RWPE2 (cell line): ENCODE data around the gene FAM53C.

Source experiments
- ATAC-seq: fragments of 200-7000 bp; cut with Tn5 transposase; 3 replicates; pipeline ENCODE4 v1.9.1; 2021; ENCODE audit warnings: low read depth
- DNase-seq: peaks from one replicate; pipeline ENCODE4 v3.0.0-alpha.2; 2020; ENCODE audit warnings: low spot score
- H3K27ac ChIP-seq: fragments of 450-650 bp; 2 replicates; pipeline ENCODE4 v1.5.1; 2017; ENCODE audit warnings: mild to moderate bottlenecking; ENCODE audit not compliant: poor library complexity, severe bottlenecking
- H3K27me3 ChIP-seq: fragments of 250-450 bp; sonication (Bioruptor Pico); 2 replicates; pipeline ENCODE4 v1.5.1; 2021; ENCODE audit warnings: mild to moderate bottlenecking, moderate library complexity; ENCODE audit not compliant: insufficient read depth, poor library complexity, severe bottlenecking
- H3K36me3 ChIP-seq: fragments of 250-450 bp; sonication (Bioruptor Pico); 2 replicates; pipeline ENCODE4 v1.5.1; 2020; ENCODE audit warnings: low read depth, mild to moderate bottlenecking, moderate library complexity
- H3K4me1 ChIP-seq: fragments of 250-450 bp; sonication (Bioruptor Pico); 2 replicates; pipeline ENCODE4 v1.5.1; 2021; ENCODE audit warnings: mild to moderate bottlenecking, moderate library complexity; ENCODE audit not compliant: insufficient read depth, poor library complexity, severe bottlenecking
- H3K4me3 ChIP-seq: fragments of 250-450 bp; sonication (Bioruptor Pico); 2 replicates; pipeline ENCODE4 v1.5.1; 2021; ENCODE audit warnings: mild to moderate bottlenecking, moderate library complexity; ENCODE audit not compliant: severe bottlenecking
- H3K9me3 ChIP-seq: fragments of 250-450 bp; sonication (Bioruptor Pico); 2 replicates; pipeline ENCODE4 v1.5.1; 2021; ENCODE audit warnings: mild to moderate bottlenecking, moderate library complexity; ENCODE audit not compliant: severe bottlenecking
- TF ChIP-seq, protein P1 (sequence below): fragments of 450-650 bp; IDR thresholded peaks from one replicate; pipeline ENCODE4 v1.5.1; 2017; ENCODE audit warnings: mild to moderate bottlenecking, moderate library complexity; ENCODE audit not compliant: poor library complexity, severe bottlenecking

The FAM53C gene

DNA sequence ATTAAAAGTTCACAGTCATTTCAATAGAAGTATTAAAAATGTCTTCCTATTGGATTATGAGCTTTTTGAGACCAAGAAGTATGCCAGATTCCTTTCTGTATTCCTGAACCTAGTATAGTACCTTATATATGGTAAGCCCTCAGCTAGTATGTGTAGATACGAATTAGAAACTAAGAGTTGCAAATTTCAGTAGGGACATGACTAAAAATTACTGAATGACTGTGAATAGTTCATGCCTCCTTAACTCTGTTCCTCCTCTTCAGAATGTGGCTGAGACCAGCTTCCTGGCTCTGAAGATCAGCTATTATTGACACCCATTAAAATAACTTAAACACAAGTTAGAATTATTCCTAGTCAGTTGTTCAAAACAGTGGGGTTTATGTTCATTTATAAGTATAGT lies 34.2 kb downstream of the FAM53C start:
- Histone ChIP-seq H3K27ac (no peak overlapping the region), H3K36me3 (peaks cover 43% of the 10 kb centered on the region)
- ATAC-seq, result no peak

DNA sequence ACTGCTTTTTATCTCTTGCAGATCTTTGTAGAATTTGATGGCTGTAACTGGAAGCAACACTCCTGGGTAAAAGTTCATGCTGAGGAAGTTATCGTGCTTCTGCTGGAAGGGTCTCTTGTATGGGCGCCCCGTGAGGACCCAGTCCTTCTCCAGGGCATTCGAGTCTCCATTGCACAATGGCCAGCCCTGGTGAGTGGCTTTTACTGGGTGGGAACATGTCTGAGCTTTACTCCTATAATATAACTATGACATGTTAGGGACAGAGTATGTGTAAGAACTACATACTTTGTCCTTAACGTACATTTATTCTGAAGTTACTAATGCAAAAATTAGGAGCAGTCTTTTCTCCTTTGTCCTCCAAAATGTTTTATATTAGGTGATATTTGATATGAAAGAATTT lies 34.6 kb downstream of the FAM53C start:
- no peaks in the 10 kb centered on the region for H3K27me3 ChIP-seq
- no peak overlapping the region for H3K27ac ChIP-seq
- no peak overlapping the region for H3K4me3 ChIP-seq
- H3K4me1 ChIP-seq, result peaks cover 5% of the 10 kb centered on the region
- no peak for DNase-seq
- ATAC-seq, result no peak
- TF ChIP-seq, protein P1, sequence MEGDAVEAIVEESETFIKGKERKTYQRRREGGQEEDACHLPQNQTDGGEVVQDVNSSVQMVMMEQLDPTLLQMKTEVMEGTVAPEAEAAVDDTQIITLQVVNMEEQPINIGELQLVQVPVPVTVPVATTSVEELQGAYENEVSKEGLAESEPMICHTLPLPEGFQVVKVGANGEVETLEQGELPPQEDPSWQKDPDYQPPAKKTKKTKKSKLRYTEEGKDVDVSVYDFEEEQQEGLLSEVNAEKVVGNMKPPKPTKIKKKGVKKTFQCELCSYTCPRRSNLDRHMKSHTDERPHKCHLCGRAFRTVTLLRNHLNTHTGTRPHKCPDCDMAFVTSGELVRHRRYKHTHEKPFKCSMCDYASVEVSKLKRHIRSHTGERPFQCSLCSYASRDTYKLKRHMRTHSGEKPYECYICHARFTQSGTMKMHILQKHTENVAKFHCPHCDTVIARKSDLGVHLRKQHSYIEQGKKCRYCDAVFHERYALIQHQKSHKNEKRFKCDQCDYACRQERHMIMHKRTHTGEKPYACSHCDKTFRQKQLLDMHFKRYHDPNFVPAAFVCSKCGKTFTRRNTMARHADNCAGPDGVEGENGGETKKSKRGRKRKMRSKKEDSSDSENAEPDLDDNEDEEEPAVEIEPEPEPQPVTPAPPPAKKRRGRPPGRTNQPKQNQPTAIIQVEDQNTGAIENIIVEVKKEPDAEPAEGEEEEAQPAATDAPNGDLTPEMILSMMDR, result no peak
- peaks cover 47% of the 10 kb centered on the region for H3K36me3 ChIP-seq
- H3K9me3 ChIP-seq, result no peaks in the 10 kb centered on the region

More for the DNA sequence above, 34.2 kb downstream of the FAM53C start:
- Histone ChIP-seq H3K4me1 (peaks cover 5% of the 10 kb centered on the region), H3K9me3 (no peaks in the 10 kb centered on the region), H3K27me3 (no peaks in the 10 kb centered on the region), H3K4me3 (no peak overlapping the region)
- DNase-seq, result no peak
- TF ChIP-seq, protein P1, result no peak

DNA sequence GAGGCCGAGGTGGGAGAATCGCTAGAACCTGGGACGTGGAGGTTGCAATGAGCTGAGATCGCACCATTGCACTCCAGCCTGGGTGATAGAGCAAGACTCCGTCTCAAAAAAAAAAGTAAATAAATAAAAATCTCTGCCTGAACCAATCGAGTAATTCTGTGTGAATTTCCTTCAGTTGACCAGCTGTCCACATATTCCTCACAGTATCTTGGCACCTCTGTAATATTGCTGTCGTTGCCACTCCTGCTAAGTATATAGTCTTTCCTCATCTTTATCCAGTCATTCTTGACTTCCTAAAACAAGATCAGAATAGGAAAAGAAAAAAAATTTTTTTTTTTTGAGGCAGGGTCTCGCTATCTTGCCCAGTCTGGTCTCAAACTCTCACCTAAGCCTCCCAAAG lies 44.3 kb downstream of the FAM53C start:
- TF ChIP-seq, protein P1, result no peak
- Histone ChIP-seq H3K9me3 (no peaks in the 10 kb centered on the region), H3K4me1 (no peaks in the 10 kb centered on the region), H3K27me3 (no peaks in the 10 kb centered on the region), H3K27ac (no peak overlapping the region), H3K4me3 (no peak overlapping the region), H3K36me3 (peaks cover 79% of the 10 kb centered on the region)
- no peak for ATAC-seq
- DNase-seq, result no peak

DNA sequence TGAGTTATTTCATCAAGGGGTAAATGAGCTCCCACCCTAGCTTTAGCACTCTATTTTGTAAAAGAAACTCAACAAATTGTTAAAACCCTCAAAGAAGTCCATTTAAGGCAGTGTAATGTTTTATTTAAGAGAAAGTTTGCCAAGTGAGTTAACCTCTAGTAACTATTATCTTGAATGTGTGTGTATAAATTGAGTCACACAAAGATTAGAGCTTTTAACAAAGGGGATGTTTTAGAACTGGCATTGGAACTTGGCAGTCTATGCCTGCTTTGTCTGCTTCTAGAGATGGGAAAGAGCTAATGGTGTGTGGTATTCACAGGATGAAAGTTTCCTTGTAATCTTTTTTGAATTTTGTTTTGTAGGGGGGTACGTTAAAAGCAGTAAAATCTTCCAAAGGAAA lies 47.6 kb downstream of the FAM53C start:
- Histone ChIP-seq H3K27me3 (no peaks in the 10 kb centered on the region), H3K4me3 (no peak overlapping the region), H3K27ac (no peak overlapping the region), H3K4me1 (no peaks in the 10 kb centered on the region), H3K36me3 (peaks cover 59% of the 10 kb centered on the region), H3K9me3 (no peaks in the 10 kb centered on the region)
- DNase-seq (no peak), ATAC-seq (no peak)
- TF ChIP-seq, protein P1, result no peak

GRCh38 chr5:138386290-138386689 lies 48.2 kb downstream of the FAM53C start:
- TF ChIP-seq, protein P1, result no peak
- H3K4me1 ChIP-seq, result no peaks in the 10 kb centered on the region
- H3K9me3 ChIP-seq, result no peaks in the 10 kb centered on the region
- no peak overlapping the region for H3K27ac ChIP-seq
- H3K4me3 ChIP-seq, result no peak overlapping the region
- DNase-seq (no peak), ATAC-seq (no peak)
- peaks cover 59% of the 10 kb centered on the region for H3K36me3 ChIP-seq
- H3K27me3 ChIP-seq, result no peaks in the 10 kb centered on the region
